ENCODE data around the gene CEACAM8.

CEACAM8 gene

DNA sequence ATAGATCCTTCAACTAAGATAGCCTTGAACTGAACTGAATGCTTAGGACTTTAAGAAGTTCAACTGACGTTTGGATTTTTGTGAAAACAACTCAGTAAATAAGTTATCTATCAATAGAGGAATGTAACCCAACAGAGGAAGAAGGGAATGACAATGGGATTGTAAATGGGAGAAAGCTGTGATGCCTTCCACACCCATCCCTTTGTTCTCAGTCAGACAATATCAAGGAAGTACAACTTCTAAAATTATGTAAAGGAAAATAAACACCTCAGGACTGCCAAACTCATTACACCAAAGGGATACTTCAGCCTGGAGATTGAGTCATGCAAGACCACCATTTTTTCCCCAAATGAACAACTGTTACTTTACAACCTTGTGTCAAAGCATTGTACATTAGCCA is 21.1 kb downstream of the CEACAM8 start:
- no peaks in the 10 kb centered on the region for H3K9me2 ChIP-seq (replicated peaks; ENCODE audit: insufficient read depth, low read length)
- no peaks in the 10 kb centered on the region for H3K36me3 ChIP-seq (replicated peaks; ENCODE audit: insufficient read depth, low read length)
- H2AFZ ChIP-seq (ENCODE audit: low read length), result no peak overlapping the region
- no peaks in the 10 kb centered on the region for H3K4me1 ChIP-seq (ENCODE audit: low read length)
- no peak overlapping the region for H3K27ac ChIP-seq (ENCODE audit: low read length)
- no peak for DNase-seq
- no peaks in the 10 kb centered on the region for H4K20me1 ChIP-seq (ENCODE audit: insufficient read depth, low read length)
- no peak overlapping the region for H3K4me3 ChIP-seq (ENCODE audit: low read length)
- H3K4me2 ChIP-seq (ENCODE audit: low read depth, low read length), result no peak overlapping the region
- H3K79me2 ChIP-seq (ENCODE audit: low read length), result no peaks in the 10 kb centered on the region
- H3K9ac ChIP-seq (ENCODE audit: low read length), result no peak overlapping the region
- H3F3A ChIP-seq (ENCODE audit: insufficient read depth, low read length), result no peaks in the 10 kb centered on the region
- H3K9me3 ChIP-seq (replicated peaks; ENCODE audit: insufficient read depth, low read length), result no peaks in the 10 kb centered on the region
- H3K27me3 ChIP-seq (replicated peaks; ENCODE audit: insufficient read depth, low read length), result peaks cover 9% of the 10 kb centered on the region; the same call in 1 of the 2 replicates
- TF ChIP-seq CTCF (IDR thresholded peaks at IDR 0.05; ENCODE audit: low read length), result no peak
- TF ChIP-seq EZH2 (optimal IDR thresholded peaks at IDR 0.05; ENCODE audit: low read depth, low read length), result no peak
- TF ChIP-seq EZH2phosphoT487 (IDR thresholded peaks at IDR 0.05; ENCODE audit: low read length), result no peak

DNA sequence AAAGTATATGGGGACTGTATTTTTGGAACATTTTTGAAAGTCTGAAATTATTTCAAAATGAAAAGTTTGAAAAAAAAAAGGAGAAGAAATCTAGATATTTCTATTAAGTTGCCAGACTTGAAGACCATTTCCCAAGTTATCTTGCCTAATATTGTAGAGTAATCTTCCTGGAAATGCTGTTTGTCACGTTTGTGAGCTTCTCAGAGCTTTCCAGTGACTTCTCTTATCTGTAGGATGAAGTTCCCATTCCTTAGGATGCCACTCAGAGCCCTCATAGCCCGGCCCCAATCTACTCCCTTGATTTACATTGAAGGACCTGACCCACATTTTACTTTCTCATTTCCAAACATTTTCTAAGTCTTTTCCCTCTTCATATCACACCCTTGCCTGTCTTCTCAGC is 23.6 kb downstream of the CEACAM8 start:
- Histone ChIP-seq H3K9me2 (replicated peaks; ENCODE audit: insufficient read depth, low read length) (no peaks in the 10 kb centered on the region), H3K27ac (ENCODE audit: low read length) (no peak overlapping the region), H3K4me3 (ENCODE audit: low read length) (no peak overlapping the region), H4K20me1 (ENCODE audit: insufficient read depth, low read length) (no peaks in the 10 kb centered on the region), H3K4me2 (ENCODE audit: low read depth, low read length) (no peak overlapping the region), H3K79me2 (ENCODE audit: low read length) (no peaks in the 10 kb centered on the region), H3K9me3 (replicated peaks; ENCODE audit: insufficient read depth, low read length) (no peaks in the 10 kb centered on the region), H3F3A (ENCODE audit: insufficient read depth, low read length) (no peaks in the 10 kb centered on the region), H3K9ac (ENCODE audit: low read length) (no peak overlapping the region), H3K4me1 (ENCODE audit: low read length) (no peaks in the 10 kb centered on the region), H2AFZ (ENCODE audit: low read length) (no peak overlapping the region), H3K36me3 (replicated peaks; ENCODE audit: insufficient read depth, low read length) (no peaks in the 10 kb centered on the region), H3K27me3 (replicated peaks; ENCODE audit: insufficient read depth, low read length) (no peaks in the 10 kb centered on the region; the same call in 1 of the 2 replicates)
- DNase-seq, result no peak
- TF ChIP-seq EZH2phosphoT487 (IDR thresholded peaks at IDR 0.05; ENCODE audit: low read length), result no peak
- no peak for TF ChIP-seq EZH2 (optimal IDR thresholded peaks at IDR 0.05; ENCODE audit: low read depth, low read length)
- TF ChIP-seq CTCF (IDR thresholded peaks at IDR 0.05; ENCODE audit: low read length), result no peak

DNA sequence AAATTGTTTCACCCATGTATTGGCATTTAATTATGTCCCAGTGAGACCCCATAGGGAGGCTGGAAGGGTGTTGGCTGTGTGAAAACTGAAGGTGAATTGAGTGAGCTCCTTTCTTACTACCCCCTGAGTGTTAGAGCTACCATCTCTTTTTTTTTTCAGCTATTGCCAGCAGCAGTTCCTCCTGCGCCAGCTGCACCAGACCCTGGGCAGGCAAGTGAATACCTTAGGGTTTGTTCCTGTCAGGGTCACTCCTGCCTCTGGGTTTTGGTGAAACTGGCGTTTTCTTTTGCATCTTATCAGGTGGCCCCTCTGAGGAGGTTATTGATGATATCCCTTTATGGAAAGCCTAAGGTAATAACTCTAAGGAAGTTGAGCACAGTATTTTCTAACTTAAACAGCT is 25.5 kb downstream of the CEACAM8 start:
- no peaks in the 10 kb centered on the region for H3K36me3 ChIP-seq (replicated peaks; ENCODE audit: insufficient read depth, low read length)

More for the DNA sequence above, 25.5 kb downstream of the CEACAM8 start:
- Histone ChIP-seq H3K9me2 (replicated peaks; ENCODE audit: insufficient read depth, low read length) (no peaks in the 10 kb centered on the region), H4K20me1 (ENCODE audit: insufficient read depth, low read length) (no peaks in the 10 kb centered on the region), H3F3A (ENCODE audit: insufficient read depth, low read length) (no peaks in the 10 kb centered on the region), H3K4me2 (ENCODE audit: low read depth, low read length) (no peak overlapping the region), H3K79me2 (ENCODE audit: low read length) (no peaks in the 10 kb centered on the region), H3K9me3 (replicated peaks; ENCODE audit: insufficient read depth, low read length) (no peaks in the 10 kb centered on the region), H3K27ac (ENCODE audit: low read length) (no peak overlapping the region), H3K9ac (ENCODE audit: low read length) (no peak overlapping the region), H2AFZ (ENCODE audit: low read length) (no peak overlapping the region), H3K27me3 (replicated peaks; ENCODE audit: insufficient read depth, low read length) (peaks cover 5% of the 10 kb centered on the region), H3K4me3 (ENCODE audit: low read length) (no peak overlapping the region), H3K4me1 (ENCODE audit: low read length) (no peaks in the 10 kb centered on the region)
- TF ChIP-seq EZH2 (optimal IDR thresholded peaks at IDR 0.05; ENCODE audit: low read depth, low read length), result no peak
- no peak for TF ChIP-seq CTCF (IDR thresholded peaks at IDR 0.05; ENCODE audit: low read length)
- no peak for TF ChIP-seq EZH2phosphoT487 (IDR thresholded peaks at IDR 0.05; ENCODE audit: low read length)
- DNase-seq, result no peak
